Gastrocnemius medialis (tissue), 4 donors: Measurements from ENCODE around the gene TAS2R43. TPM values are rescaled to one million over a fixed set of nuclear protein-coding genes. Genes with fewer than 3 reads are reported as not detected.

Source experiments
- ATAC-seq, 2 donors: fragments of 150-250 bp; one replicate each; pipeline ENCODE4 v1.9.1; 2016
- DNase-seq, 2 donors: peaks; one replicate each; pipeline ENCODE4 v3.0.0-alpha.2; 2019
- H3K27ac ChIP-seq, 4 donors: fragments of 200-600 bp; sonication (generic); 1 replicate in 1 of 4; 2 replicates in 3 of 4; pipeline ENCODE4 v1.5.1; 2016 to 2018; ENCODE audit warnings: mild to moderate bottlenecking in 2 of 4, moderate library complexity in 1 of 4
- H3K27me3 ChIP-seq, 3 donors: fragments of 200-600 bp; sonication (generic) in 2 of 3; 1 replicate in 1 of 3; 2 replicates in 2 of 3; pipeline versions ENCODE4 v1.5.1 to v1.6.0; 2016 to 2019; ENCODE audit warnings: mild to moderate bottlenecking in 1 of 3, moderate library complexity in 1 of 3
- H3K36me3 ChIP-seq, 2 donors: fragments of 200-600 bp; sonication (generic) in 1 of 2; one replicate each; pipeline ENCODE4 v1.5.1; 2017 to 2018
- H3K4me1 ChIP-seq, 2 donors: fragments of 200-600 bp; sonication (generic) in 1 of 2; one replicate each; pipeline ENCODE4 v1.5.1; 2016 to 2017; ENCODE audit warnings: mild to moderate bottlenecking in 2 of 2
- H3K4me3 ChIP-seq, 4 donors: fragments of 200-600 bp; sonication (generic) in 3 of 4; 1 replicate in 1 of 4; 2 replicates in 3 of 4; pipeline ENCODE4 v1.5.1; 2016 to 2019; ENCODE audit warnings: mild to moderate bottlenecking in 2 of 4
- H3K9me3 ChIP-seq, 3 donors: fragments of 200-600 bp; sonication (generic) in 2 of 3; 1 replicate in 1 of 3; 2 replicates in 2 of 3; pipeline ENCODE4 v1.5.1; 2016 to 2019
- POLR2A ChIP-seq, 2 donors: fragments of 450-650 bp; IDR thresholded peaks; one replicate each; pipeline ENCODE4 v1.6.1; 2017; ENCODE audit warnings: antibody characterized with exemption in 2 of 2, mild to moderate bottlenecking in 2 of 2, moderate library complexity in 2 of 2
- in situ Hi-C, 4 donors: fragments of 200-750 bp; cut with MboI; loops; one replicate each; pipeline versions ENCODE4 v1.15.0 to v1.8.0; 2017; ENCODE audit warnings: low sequenced_read_pairs in 4 of 4
- intact Hi-C: fragments of 100-400 bp; cut with DNase I; formaldehyde crosslinking; loops from one replicate; pipeline ENCODE4 v1.15.1; 2023; ENCODE audit warnings: low total_unique reads
- total RNA-seq, 4 donors: library from RNA; depleted of rRNA; stranded (reverse); fragments of >200 nt; gene quantifications; one replicate each; pipeline versions ENCODE4 v1.1.0 to v1.2.3, GENCODE V29; 2016
- TF ChIP-seq, protein P1 (sequence below), 5 experiments: fragments of 450-650 bp in 3 of 5; fragments of 200-600 bp in 2 of 5; sonication (generic) in 2 of 5; IDR thresholded peaks in 4 of 5; conservative IDR thresholded peaks in 1 of 5; 1 replicate in 4 of 5; 2 replicates in 1 of 5; pipeline ENCODE4 v1.5.1; 2016 to 2019; ENCODE audit warnings: antibody characterized with exemption in 5 of 5, mild to moderate bottlenecking in 3 of 5, moderate library complexity in 3 of 5

Gene TAS2R43
- total RNA-seq, 4 donors from 2014 or later = 2.8 TPM; not detected in 3

DNA sequence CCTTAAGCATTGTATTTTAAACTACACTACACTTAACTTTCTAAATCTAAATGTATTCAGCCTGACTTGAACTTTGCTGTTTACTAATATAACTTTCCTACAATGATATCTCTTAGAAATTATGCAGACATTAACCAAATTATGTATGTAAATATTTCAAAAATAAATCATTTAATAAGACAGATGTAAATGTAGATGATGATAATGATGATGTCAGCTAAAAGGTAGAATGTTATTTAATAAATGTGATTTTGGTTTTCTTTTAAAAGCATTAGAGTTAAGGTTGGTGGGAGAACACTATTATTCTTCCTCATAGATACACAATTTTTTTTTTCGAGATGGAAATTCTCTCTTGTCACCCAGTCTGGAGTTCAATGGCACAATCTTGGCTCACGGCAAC, 10.1 kb downstream of the TAS2R43 start:
- H3K4me1 ChIP-seq = no peaks in the 10 kb centered on the region
- DNase-seq = no peak
- TF ChIP-seq POLR2A (IDR thresholded peaks at IDR 0.05) = no peak
- TF ChIP-seq, protein P1, sequence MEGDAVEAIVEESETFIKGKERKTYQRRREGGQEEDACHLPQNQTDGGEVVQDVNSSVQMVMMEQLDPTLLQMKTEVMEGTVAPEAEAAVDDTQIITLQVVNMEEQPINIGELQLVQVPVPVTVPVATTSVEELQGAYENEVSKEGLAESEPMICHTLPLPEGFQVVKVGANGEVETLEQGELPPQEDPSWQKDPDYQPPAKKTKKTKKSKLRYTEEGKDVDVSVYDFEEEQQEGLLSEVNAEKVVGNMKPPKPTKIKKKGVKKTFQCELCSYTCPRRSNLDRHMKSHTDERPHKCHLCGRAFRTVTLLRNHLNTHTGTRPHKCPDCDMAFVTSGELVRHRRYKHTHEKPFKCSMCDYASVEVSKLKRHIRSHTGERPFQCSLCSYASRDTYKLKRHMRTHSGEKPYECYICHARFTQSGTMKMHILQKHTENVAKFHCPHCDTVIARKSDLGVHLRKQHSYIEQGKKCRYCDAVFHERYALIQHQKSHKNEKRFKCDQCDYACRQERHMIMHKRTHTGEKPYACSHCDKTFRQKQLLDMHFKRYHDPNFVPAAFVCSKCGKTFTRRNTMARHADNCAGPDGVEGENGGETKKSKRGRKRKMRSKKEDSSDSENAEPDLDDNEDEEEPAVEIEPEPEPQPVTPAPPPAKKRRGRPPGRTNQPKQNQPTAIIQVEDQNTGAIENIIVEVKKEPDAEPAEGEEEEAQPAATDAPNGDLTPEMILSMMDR (IDR thresholded peaks at IDR 0.05 in 4 of 5, conservative IDR thresholded peaks at IDR 0.05 in 1 of 5) = no peak
- no peaks in the 10 kb centered on the region for H3K36me3 ChIP-seq
- H3K27ac ChIP-seq = no peak overlapping the region
- H3K9me3 ChIP-seq = peaks cover 0 to 8% (median 0%) of the 10 kb centered on the region in 3 donors
- in situ Hi-C loops = no loop called here
- no peak overlapping the region for H3K4me3 ChIP-seq
- H3K27me3 ChIP-seq = no peaks in the 10 kb centered on the region
- intact Hi-C loops = no loop called here
- ATAC-seq = no peak

DNA sequence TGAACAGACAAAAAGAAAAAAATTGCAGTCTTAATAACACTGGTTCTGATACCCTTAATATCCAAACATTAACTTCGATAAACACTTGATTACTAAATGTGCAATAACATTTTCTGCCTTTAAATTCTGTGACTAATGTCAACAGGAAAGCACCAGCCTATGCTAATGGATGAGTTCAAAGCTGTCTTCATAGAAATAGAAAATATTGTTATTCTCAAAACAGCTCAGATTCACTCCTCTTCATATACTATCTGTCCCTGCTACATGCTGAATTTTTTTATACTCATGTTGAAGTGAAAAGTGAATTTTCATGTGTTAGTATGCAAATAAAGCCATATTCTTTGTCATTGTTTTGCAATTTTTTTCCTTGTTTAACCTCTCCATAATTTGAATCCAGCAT, 13.9 kb downstream of the TAS2R43 start:
- H3K27me3 ChIP-seq = no peaks in the 10 kb centered on the region
- H3K27ac ChIP-seq = no peak overlapping the region
- ATAC-seq (no peak), DNase-seq (no peak)
- TF ChIP-seq, protein P1 (IDR thresholded peaks at IDR 0.05 in 4 of 5, conservative IDR thresholded peaks at IDR 0.05 in 1 of 5) = no peak
- no peak for TF ChIP-seq POLR2A (IDR thresholded peaks at IDR 0.05)
- no peaks in the 10 kb centered on the region for H3K4me1 ChIP-seq
- H3K4me3 ChIP-seq = no peak overlapping the region
- in situ Hi-C loops (no loop called here), intact Hi-C loops (no loop called here)
- peaks cover 0 to 8% (median 0%) of the 10 kb centered on the region in 3 donors for H3K9me3 ChIP-seq
- no peaks in the 10 kb centered on the region for H3K36me3 ChIP-seq

DNA sequence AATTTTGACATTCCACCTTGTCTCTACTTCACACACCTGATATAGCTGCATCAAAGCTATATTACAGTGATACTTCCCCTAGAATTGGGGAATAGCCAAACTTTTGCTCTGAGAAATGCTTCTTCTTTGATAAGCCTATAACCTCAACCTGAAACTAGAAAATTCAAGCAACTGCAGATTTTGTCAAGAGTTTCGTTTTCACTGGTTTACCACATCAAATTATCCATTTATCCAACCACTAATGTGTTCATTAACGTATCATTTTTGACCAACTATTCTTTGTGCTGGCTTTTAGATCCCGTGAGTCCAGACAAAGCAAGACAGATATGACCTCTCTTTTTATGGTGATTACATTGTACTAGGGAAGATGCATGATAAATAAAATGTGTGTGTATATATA, 16.5 kb downstream of the TAS2R43 start:
- intact Hi-C loops (no loop called here), in situ Hi-C loops (no loop called here)
- H3K4me3 ChIP-seq = no peak overlapping the region
- no peak overlapping the region for H3K27ac ChIP-seq
- no peaks in the 10 kb centered on the region for H3K9me3 ChIP-seq
- DNase-seq (no peak), ATAC-seq (no peak)
- H3K36me3 ChIP-seq = no peaks in the 10 kb centered on the region
- no peak for TF ChIP-seq POLR2A (IDR thresholded peaks at IDR 0.05)
- TF ChIP-seq, protein P1 (IDR thresholded peaks at IDR 0.05 in 4 of 5, conservative IDR thresholded peaks at IDR 0.05 in 1 of 5) = no peak
- no peaks in the 10 kb centered on the region for H3K4me1 ChIP-seq
- H3K27me3 ChIP-seq = no peaks in the 10 kb centered on the region

DNA sequence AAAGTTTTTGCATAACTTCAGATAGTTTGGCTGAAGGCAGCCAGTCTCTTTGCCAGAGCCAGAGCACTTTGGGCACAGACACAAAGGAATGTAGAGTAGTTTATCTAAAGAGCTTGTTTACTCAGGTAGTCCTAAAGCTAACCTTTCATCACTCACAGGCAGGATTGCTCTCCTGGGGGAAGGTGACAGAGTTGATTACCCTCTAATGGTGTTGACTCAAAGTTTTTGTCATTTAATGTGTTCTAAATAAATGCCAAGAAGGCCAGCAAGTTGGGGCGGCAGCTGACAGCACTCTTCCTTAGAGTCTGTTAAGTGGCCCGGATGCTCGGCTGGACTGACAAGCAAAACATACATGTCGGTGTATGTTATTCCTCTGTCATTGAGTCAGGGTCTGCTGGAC, 20.7 kb downstream of the TAS2R43 start:
- no peak for TF ChIP-seq POLR2A (IDR thresholded peaks at IDR 0.05)
- TF ChIP-seq, protein P1 (IDR thresholded peaks at IDR 0.05 in 4 of 5, conservative IDR thresholded peaks at IDR 0.05 in 1 of 5) = no peak
- no peaks in the 10 kb centered on the region for H3K27me3 ChIP-seq
- in situ Hi-C loops = no loop called here
- no peak overlapping the region for H3K4me3 ChIP-seq
- intact Hi-C loops = loop anchor here (5.0 kb wide), 1 partner anchor 54 kb away; no protein-coding TSS in a partner anchor
- no peaks in the 10 kb centered on the region for H3K9me3 ChIP-seq
- no peak for DNase-seq
- H3K27ac ChIP-seq = no peak overlapping the region
- H3K4me1 ChIP-seq = peaks cover 0 to 13% of the 10 kb centered on the region in 2 donors
- no peak for ATAC-seq
- no peaks in the 10 kb centered on the region for H3K36me3 ChIP-seq

DNA sequence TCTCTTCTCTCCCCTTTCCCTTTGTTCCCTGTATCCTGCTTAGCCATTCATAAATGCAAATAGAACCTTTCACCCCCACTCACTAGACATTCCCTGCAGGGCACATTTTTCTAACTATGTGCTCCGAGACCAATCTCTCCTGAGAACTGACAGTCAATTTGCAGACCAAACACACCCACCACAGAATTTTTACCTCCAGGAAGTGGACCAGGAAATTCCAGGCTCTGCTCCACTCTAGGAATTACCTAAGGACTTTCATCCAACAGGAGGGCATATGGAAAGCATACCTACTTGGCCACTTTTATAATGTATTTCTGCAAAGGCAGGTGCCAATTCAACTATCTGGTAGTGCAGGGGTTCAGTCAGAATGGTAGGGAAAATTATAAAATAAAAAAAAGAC, 21.1 kb downstream of the TAS2R43 start:
- in situ Hi-C loops = no loop called here
- TF ChIP-seq, protein P1 (IDR thresholded peaks at IDR 0.05 in 4 of 5, conservative IDR thresholded peaks at IDR 0.05 in 1 of 5) = no peak
- no peak for TF ChIP-seq POLR2A (IDR thresholded peaks at IDR 0.05)
- intact Hi-C loops = loop anchor here (5.0 kb wide), 1 partner anchor 54 kb away; no protein-coding TSS in a partner anchor

More for the DNA sequence above, 21.1 kb downstream of the TAS2R43 start:
- no peaks in the 10 kb centered on the region for H3K9me3 ChIP-seq
- no peak for ATAC-seq
- no peaks in the 10 kb centered on the region for H3K27me3 ChIP-seq
- no peak overlapping the region for H3K4me3 ChIP-seq
- H3K4me1 ChIP-seq = peaks cover 0 to 13% of the 10 kb centered on the region in 2 donors
- H3K36me3 ChIP-seq = no peaks in the 10 kb centered on the region
- no peak overlapping the region for H3K27ac ChIP-seq
- DNase-seq = no peak
